Kasumi-1 (cell line): Measurements from ENCODE around the gene SLC6A11.

Source experiments
- DNase-seq, 2 experiments: peaks; one replicate each; lab custom pipeline; 2025; lab: John Stamatoyannopoulos, UW

SLC6A11 gene

DNA sequence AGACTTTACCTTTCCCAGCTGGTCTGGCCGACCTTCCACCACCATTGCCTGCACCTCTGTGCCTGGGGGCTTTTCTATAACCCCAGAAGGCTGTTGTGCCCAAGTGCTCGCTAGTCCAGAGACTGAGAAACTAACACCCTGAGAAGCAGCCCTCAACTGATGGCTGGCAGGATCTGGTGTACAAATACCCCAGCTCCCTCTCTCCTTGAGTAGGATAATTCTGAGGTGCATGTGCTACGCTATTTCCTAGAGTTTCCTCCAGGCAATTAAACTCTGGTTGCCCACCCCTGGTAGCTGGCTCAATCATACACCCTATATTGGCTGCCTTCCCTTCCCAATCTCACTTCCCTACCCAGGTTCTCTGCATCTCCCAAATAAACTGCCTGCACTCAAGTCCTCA is 165.0 kb downstream of the SLC6A11 start:
- no peak for DNase-seq

DNA sequence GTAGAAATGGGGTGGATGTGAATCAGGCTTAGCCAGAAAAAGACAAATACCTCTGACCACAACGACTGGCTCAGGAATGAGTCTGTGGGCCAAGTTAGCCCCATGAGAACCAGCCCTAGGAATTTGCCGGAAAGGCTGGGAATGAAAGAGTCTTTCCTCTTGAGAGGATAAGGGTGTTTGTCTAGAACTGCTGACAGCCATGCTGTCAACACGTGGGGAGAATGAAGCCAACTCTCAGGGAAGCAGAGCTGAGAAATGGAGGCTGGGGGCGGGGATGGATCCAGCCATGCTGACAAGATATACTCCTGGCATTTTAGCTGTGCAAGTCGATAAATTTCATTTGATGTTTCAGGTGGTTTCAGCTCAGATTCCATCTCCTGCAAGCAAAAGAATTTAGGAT is 165.9 kb downstream of the SLC6A11 start:
- no peak for DNase-seq

DNA sequence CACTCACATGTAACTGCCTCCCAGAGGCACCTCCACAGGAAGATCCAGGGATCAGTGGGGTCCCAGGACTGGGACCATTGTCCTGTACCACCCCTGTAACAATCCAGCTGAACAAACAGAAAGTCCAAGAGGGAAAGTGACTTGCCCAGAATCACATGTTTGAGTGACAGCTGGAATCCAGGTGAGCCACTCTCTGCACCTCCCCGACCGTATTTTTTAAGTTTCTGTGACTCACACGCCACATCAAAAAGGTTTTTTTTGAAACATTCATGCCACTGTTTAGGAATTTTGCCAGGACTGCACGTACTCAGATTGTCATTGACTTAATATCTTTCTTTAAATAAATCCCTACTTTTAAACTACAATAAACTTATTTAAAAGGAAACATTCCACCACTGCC is 166.8 kb downstream of the SLC6A11 start:
- DNase-seq, result no peak

DNA sequence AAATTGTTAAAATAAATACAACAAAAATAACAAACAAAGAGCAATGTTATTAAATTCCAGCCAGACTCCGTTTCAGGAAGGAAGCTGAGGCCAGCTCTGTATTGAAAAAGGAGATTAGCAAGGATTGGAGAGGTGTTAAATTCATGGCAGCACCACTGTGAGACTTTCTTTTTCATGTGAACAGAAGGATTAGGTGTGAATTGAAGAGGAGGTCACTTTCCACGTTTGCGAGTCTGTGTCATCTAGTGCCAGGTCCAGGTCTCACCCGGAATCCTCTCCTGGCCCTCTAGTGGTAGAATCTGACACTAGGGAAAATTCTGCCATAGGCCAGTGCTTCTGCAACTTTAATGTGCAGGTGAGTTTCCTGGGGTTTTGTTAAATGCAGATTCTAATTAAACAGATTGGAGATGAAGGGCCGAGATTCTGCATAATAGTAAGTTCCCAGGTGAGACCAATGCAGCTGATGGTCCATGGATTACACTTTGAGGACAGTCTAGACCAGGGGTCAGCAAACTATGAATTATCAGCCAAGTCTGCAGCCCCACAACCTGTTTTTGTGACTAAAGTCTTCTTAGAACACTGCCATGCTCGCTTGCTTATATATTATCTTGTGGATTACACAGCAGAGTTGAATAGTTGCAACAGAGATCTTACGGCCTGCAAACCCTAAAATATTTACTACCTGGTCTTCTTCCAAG is 167.3 kb downstream of the SLC6A11 start:
- peak in 1 of 2 experiments; percentile 33 for DNase-seq

DNA sequence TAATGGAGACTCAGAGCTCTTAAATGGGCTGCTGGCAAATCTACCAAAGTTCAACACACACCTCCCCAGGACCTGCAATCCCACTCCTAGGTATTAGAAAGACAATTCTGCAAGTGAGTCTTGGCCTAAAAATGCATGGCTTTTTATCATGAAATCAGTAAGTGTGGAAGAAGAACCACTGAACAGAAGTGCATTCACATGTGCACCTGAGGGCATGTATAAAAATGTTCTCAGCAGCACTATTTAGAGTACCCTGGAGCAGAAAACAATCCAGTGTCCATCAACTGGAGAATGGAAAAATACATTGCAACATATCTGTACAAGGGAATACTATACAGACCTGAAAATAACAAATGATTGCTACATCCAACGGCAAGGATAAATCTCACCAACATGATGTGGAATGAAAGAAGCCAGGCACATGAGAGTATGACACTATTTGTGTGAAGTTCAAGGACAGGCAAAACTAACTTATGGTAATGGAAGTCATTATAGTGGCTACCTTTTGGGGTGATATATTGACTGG is 168.4 kb downstream of the SLC6A11 start:
- no peak for DNase-seq

DNA sequence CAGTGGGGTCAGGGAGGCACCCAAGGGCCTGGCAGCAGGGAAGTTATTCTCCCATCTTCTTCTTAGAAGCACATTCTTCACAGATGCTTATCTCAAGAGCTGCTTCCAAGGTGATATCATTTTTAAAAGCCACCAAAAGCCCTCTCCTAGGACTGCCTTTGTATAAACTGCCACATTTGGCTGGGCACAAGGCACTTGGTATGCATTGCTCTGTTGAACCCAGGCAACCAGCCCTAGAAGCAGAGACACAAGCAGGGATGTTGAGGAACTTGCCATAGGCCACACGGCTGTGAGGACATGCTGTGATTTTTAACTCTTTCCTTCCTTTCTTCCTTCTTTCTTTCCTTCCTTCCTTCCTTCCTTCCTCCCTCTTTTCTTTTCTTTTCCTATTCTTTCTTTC is 169.2 kb downstream of the SLC6A11 start:
- no peak for DNase-seq

DNA sequence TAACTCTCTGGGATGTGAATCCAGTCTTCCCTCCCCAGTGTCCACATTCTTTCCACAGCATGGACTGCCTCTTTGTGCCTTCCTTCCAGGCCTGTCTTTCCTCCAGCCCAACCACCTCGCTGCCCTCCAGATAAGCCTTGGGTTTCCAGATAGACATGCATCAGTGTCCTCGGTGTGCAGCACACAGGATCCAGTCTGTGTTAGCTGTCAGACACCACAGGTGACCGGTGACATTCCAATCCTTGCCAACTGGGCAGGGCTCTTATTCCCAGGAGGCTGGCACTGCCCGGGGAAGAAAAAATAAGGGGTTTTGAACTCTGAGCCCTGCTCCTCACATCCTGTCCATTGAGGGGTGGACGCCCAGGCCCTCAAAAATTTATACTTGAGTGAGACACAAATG is 170.6 kb downstream of the SLC6A11 start:
- DNase-seq, result no peak

DNA sequence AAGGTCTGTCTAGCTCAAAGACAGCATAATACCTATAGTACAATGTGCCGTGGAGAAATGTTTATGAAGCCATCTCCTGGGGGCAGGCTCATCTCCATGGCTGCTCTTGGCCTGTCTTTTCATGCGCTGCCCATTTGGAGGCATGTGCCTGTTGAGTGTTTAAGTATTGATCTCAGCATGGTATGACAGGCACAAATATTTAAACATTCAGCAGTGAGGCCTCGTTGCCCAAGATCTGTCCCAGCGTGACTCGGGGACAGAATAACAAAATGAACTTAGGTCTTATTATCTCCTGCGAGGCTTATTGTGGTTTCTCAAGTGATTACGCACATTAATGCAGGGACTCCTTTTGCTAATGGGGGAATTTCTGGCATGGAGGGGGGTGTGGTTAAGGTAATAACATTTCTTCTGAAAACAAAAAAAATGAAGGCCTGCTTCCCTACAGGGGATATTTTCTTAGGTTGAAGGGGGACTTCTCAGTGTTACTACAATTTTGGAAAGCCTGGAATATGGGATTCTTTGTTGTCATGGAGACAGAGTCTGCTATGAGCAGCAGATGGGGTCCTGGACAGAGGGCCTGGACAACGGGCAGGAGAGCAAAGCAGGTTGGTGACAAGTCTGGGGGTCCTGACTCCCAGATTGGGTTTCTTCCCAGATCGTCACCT is 172.1 kb downstream of the SLC6A11 start:
- DNase-seq, result no peak

DNA sequence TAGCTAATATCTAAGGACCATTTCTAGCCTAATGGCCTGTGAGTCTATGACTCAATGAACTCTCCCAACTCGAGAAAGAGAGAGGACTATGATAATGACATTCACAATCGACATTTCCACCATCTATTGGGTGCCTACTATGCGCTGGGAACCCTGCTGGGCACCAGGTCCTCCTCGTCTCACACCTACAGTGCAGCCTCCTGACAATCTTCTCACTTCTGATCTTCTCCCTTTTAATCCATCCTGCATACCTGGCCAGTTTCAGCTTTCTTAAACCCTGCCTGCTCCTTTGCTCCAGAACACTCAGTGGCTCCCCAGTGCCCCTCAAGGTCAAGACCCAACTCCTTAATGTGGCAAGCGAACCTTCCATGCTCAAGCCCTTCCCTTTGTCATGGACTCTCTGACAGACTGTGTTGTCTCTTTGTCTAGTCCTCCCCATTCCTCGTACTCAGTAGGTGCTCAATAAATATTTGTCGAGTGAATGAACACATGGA is 173.0 kb downstream of the SLC6A11 start:
- no peak for DNase-seq
